Mucosa of stomach (tissue), 1 donor: ENCODE measurements around the gene QRFP.

Experiments used
- H3K27me3 ChIP-seq: one replicate; pipeline ENCODE4 v1.7.0; 2013; ENCODE audit warnings: mild to moderate bottlenecking, low read length; ENCODE audit not compliant: control insufficient read depth, insufficient read depth
- H3K36me3 ChIP-seq: one replicate; pipeline ENCODE4 v1.7.0; 2013; ENCODE audit warnings: low read length; ENCODE audit not compliant: control insufficient read depth, insufficient read depth
- H3K4me1 ChIP-seq: one replicate; pipeline ENCODE4 v1.7.0; 2013; ENCODE audit warnings: mild to moderate bottlenecking, low read length; ENCODE audit not compliant: control insufficient read depth, insufficient read depth
- H3K4me3 ChIP-seq: one replicate; pipeline ENCODE4 v1.7.0; 2013; ENCODE audit warnings: low read length
- H3K9ac ChIP-seq: one replicate; pipeline ENCODE4 v1.7.0; 2013; ENCODE audit warnings: mild to moderate bottlenecking, low read length, moderate library complexity
- H3K9me3 ChIP-seq: one replicate; pipeline ENCODE4 v1.7.0; 2013; ENCODE audit warnings: mild to moderate bottlenecking, low read length, moderate library complexity; ENCODE audit not compliant: control insufficient read depth
- donor health status: Pancreatic carcinoma.

The QRFP gene

GRCh38 chr9:130921300-130921988 is 24.8 kb upstream of the QRFP start:
- Histone ChIP-seq H3K4me1 (no peaks in the 10 kb centered on the region), H3K4me3 (no peak overlapping the region), H3K27me3 (peaks cover 18% of the 10 kb centered on the region), H3K9ac (no peak overlapping the region), H3K9me3 (no peaks in the 10 kb centered on the region), H3K36me3 (no peaks in the 10 kb centered on the region)

- no peak overlapping the region for H3K4me3 ChIP-seq
- H3K4me1 ChIP-seq: no peaks in the 10 kb centered on the region
- H3K9me3 ChIP-seq: no peaks in the 10 kb centered on the region
- H3K27me3 ChIP-seq: peaks cover 18% of the 10 kb centered on the region
- no peak overlapping the region for H3K9ac ChIP-seq
- H3K36me3 ChIP-seq: no peaks in the 10 kb centered on the region
Observed at GRCh38 chr9:130920762-130921299, 24.2 kb upstream of the QRFP start.

GRCh38 chr9:130920233-130920632 is 23.6 kb upstream of the QRFP start:
- Histone ChIP-seq H3K27me3 (peaks cover 14% of the 10 kb centered on the region), H3K9ac (no peak overlapping the region), H3K4me3 (no peak overlapping the region), H3K9me3 (no peaks in the 10 kb centered on the region), H3K4me1 (no peaks in the 10 kb centered on the region), H3K36me3 (no peaks in the 10 kb centered on the region)

GRCh38 chr9:130919559-130920145 is 23.0 kb upstream of the QRFP start:
- Histone ChIP-seq H3K36me3 (no peaks in the 10 kb centered on the region), H3K27me3 (peaks cover 8% of the 10 kb centered on the region), H3K4me1 (no peaks in the 10 kb centered on the region), H3K4me3 (no peak overlapping the region), H3K9ac (no peak overlapping the region), H3K9me3 (no peaks in the 10 kb centered on the region)

GRCh38 chr9:130918826-130919558 is 22.4 kb upstream of the QRFP start:
- Histone ChIP-seq H3K9me3 (no peaks in the 10 kb centered on the region), H3K9ac (no peak overlapping the region), H3K4me3 (no peak overlapping the region), H3K27me3 (peaks cover 9% of the 10 kb centered on the region), H3K4me1 (no peaks in the 10 kb centered on the region), H3K36me3 (no peaks in the 10 kb centered on the region)

- peaks cover 16% of the 10 kb centered on the region for H3K27me3 ChIP-seq
- no peak overlapping the region for H3K9ac ChIP-seq
- peaks cover under 1% of the 10 kb centered on the region for H3K4me1 ChIP-seq
- H3K36me3 ChIP-seq: no peaks in the 10 kb centered on the region
- no peak overlapping the region for H3K4me3 ChIP-seq
- no peaks in the 10 kb centered on the region for H3K9me3 ChIP-seq
Observed at GRCh38 chr9:130918101-130918825, 21.7 kb upstream of the QRFP start.

GRCh38 chr9:130917168-130917960 is 20.8 kb upstream of the QRFP start:
- Histone ChIP-seq H3K9ac (no peak overlapping the region), H3K36me3 (no peaks in the 10 kb centered on the region), H3K4me1 (peaks cover 4% of the 10 kb centered on the region), H3K9me3 (no peaks in the 10 kb centered on the region), H3K4me3 (no peak overlapping the region), H3K27me3 (peaks cover 17% of the 10 kb centered on the region)

GRCh38 chr9:130915096-130915447 is 18.5 kb upstream of the QRFP start:
- Histone ChIP-seq H3K4me1 (peaks cover 4% of the 10 kb centered on the region), H3K27me3 (peaks cover 22% of the 10 kb centered on the region), H3K4me3 (no peak overlapping the region), H3K9me3 (no peaks in the 10 kb centered on the region), H3K36me3 (no peaks in the 10 kb centered on the region), H3K9ac (no peak overlapping the region)

GRCh38 chr9:130914417-130915095 is 17.9 kb upstream of the QRFP start:
- Histone ChIP-seq H3K4me1 (peaks cover 4% of the 10 kb centered on the region), H3K9me3 (no peaks in the 10 kb centered on the region), H3K36me3 (no peaks in the 10 kb centered on the region), H3K9ac (no peak overlapping the region), H3K4me3 (no peak overlapping the region), H3K27me3 (peaks cover 22% of the 10 kb centered on the region)

- Histone ChIP-seq H3K4me3 (no peak overlapping the region), H3K9me3 (no peaks in the 10 kb centered on the region), H3K9ac (no peak overlapping the region), H3K27me3 (peaks cover 22% of the 10 kb centered on the region), H3K36me3 (no peaks in the 10 kb centered on the region), H3K4me1 (peaks cover 4% of the 10 kb centered on the region)
Observed at GRCh38 chr9:130913599-130914416, 17.2 kb upstream of the QRFP start.
